ENCODE data around the gene LRRC59.
"Not testable (repeated sequence)": the region's sequence is repeated elsewhere in the genome, so short reads cannot be mapped to it uniquely, and the experiment has no call there.

Gene LRRC59

DNA sequence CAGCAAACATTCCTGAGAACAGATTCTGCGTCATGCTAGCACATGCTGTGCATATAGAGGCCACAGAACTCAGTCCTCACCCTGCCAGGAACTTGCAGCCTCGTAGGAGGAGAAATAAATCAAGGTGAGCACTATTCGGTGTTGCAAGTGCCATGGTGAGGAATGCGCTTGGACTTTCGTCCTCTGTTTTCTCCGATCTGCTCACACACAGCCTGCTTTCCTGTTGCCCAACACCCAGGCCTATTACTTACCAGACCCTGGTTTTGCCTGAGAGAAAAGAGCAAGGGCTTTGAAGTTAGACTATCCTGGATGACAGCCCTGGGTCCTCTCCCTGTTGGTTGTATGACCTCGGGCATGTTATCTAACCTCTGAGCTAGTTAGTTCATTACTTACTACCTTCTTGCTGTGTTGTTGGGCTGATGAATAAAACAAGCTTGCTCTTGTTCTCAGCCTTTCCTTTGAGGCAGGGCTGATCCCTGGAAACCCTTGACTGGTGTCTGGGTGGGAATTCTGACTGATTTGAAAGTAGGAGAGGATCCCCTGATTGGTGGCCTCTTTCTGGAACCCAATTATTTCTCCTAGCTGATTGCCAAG, 31.6 kb upstream of the LRRC59 start:
- Mint-ChIP-seq H3K4me1 (ENCODE audit: low read depth in 2 of 2) (peaks cover 17 to 22% of the 10 kb centered on the region in 2 donors), H3K4me3 (no peak overlapping the region), H3K27me3 (no peaks in the 10 kb centered on the region), H3K36me3 (ENCODE audit: insufficient read depth) (peaks cover 8% of the 10 kb centered on the region), H3K9me3 (no peaks in the 10 kb centered on the region), H3K27ac (peak overlapping the region in 1 of 2 donors; percentile 35)
- DNase-seq: no peak
- ATAC-seq (replicated peaks): no peak

DNA sequence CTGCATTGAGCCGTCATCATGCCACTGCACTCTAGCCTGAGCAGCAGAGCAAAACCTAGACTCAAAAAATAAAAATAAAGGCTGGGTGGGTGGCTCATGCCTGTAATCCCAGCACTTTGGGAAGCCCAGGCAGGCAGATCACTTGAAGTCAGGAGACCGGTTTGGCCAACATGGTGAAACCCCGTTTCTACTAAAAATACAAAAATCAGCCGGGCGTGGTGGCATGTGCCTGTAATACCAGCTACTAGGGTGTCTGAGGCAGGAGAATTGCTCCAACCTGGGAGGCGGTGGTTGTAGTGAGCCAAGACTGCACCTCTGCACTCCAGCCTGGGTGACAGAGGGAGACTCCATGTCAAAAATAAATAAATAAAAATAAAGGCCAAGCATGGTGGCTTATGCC, 30.8 kb upstream of the LRRC59 start:
- H3K9me3 Mint-ChIP-seq; ATAC-seq (replicated peaks); H3K4me3 Mint-ChIP-seq; H3K36me3 Mint-ChIP-seq (ENCODE audit: insufficient read depth); DNase-seq; H3K27me3 Mint-ChIP-seq: not testable (repeated sequence)
- H3K27ac Mint-ChIP-seq: peak overlapping the region in 1 of 2 donors; percentile 83
- H3K4me1 Mint-ChIP-seq (ENCODE audit: low read depth in 2 of 2): peaks cover 17 to 22% of the 10 kb centered on the region in 2 donors

DNA sequence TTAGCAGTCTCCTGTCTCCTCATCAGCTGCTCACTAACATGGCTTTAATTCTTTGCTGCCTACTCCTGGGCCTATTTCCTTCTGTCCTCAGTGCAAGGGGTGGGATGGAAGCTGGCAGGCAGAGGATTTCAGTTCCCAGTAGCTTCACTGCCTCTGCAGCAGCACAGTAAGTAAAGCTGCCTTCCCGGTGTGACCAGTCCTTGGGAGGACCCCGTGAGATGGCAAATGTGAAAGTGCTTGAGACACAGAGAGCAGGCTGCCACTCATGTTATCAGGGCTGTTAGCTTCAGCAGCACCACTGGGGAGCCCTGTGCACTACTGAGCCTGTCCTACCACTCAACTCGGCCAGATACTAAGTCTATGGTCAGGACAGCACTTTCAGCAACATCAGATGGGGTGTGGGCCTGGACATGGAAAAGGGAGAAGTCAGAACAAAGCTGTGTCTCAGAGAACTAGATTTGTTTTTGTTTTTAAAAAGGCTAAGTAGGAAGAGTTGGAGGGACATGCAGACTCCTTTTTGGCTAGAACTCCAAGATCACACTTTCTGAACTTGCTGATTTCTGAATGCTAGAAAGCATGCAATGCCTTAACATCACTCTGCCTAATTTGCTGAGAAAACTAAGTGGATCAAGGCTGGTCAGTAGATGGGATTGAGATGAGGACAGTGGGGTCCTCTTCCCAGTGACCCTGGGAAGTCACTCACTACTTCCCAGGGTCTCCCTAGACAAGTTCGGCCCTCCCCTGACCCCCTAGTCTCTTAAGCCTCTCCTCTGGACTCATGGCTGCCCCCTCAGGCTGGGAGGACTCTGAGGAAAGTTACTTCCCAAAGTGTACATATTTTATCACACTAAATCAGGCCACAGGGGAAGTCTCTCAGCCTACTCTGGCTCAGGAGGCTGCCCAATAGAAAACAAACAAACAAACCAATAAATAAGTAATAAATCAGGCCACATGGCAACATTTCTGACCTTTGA, 29.8 kb upstream of the LRRC59 start:
- peak overlapping the region; percentile 87 to 89 for H3K4me3 Mint-ChIP-seq
- H3K36me3 Mint-ChIP-seq (ENCODE audit: insufficient read depth): peaks cover 8% of the 10 kb centered on the region
- ATAC-seq (replicated peaks) (peak; percentile 36), DNase-seq (peak in 1 of 3 experiments; percentile 9)
- H3K9me3 Mint-ChIP-seq: no peaks in the 10 kb centered on the region
- no peaks in the 10 kb centered on the region for H3K27me3 Mint-ChIP-seq
- peak overlapping the region; percentile 83 to 89 for H3K27ac Mint-ChIP-seq
- peaks cover 17 to 22% of the 10 kb centered on the region in 2 donors for H3K4me1 Mint-ChIP-seq (ENCODE audit: low read depth in 2 of 2)

DNA sequence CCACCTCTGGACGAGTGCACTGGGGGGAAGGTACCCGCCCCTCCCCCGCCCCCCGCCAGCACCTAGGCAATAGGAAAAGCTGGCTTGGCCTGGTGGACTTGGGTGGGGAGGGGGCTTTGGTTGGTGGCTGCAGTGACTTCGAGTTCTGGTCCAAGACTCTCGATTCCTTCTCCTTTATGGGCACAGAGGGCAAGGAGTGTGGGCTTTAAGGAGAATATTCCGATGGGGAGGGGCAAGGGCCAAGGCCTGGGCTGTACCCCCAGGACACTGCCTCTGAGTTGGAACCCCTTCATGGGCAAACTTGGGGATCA, 29.1 kb upstream of the LRRC59 start:
- H3K36me3 Mint-ChIP-seq (ENCODE audit: insufficient read depth): peaks cover 11% of the 10 kb centered on the region
- H3K4me3 Mint-ChIP-seq: peak overlapping the region; percentile 87 to 89
- ATAC-seq (replicated peaks): no peak
- H3K27me3 Mint-ChIP-seq: no peaks in the 10 kb centered on the region
- no peaks in the 10 kb centered on the region for H3K9me3 Mint-ChIP-seq
- peak in 1 of 3 experiments; percentile 3 for DNase-seq
- peaks cover 19 to 27% of the 10 kb centered on the region in 2 donors for H3K4me1 Mint-ChIP-seq (ENCODE audit: low read depth in 2 of 2)
- H3K27ac Mint-ChIP-seq: peak overlapping the region; percentile 83 to 89

DNA sequence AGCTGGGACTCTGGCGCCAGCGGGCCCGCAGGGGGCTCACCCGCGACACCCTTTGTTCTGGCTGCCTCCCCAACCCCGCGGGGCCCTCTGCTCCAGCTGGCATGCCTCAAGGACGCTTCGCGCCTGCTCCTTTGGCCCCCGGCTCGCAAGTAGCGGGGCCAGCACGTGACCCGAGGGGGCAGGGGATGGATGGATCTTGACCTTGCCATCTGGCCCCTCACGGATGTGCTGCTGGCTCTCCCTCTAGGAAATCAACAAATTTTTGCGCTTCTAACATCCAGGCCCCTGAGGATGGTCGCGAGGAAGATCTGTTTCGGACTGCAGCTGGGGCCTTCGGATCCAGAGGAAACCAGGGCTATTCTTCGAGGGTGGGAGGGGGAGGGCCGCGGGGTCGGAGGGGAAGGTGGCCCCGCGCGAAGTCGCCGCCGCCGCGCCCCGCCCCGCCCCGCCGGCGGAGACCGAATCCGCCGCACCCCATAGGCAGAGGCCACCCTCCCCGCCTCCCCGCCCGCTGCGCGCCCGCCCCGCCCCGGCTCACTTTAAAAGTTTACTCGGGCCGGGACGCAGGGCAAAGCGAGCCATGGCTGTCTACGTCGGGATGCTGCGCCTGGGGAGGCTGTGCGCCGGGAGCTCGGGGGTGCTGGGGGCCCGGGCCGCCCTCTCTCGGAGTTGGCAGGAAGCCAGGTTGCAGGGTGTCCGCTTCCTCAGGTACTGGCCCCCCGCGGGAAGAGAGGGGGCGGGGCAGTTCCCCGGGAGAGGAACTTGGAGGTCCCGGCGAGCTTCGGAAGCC, 28.6 kb upstream of the LRRC59 start, which contains the start of gene ACSF2:
Gene ACSF2, plus strand, starts transcription at position 537 of the 790 bp plus-strand sequence. Its CDS starts 44 bp downstream, at position 581.
- H3K27me3 Mint-ChIP-seq: no peaks in the 10 kb centered on the region
- ATAC-seq (replicated peaks): peak; percentile 89
- peak within 1 kb of the TSS; percentile 87 to 89 for H3K4me3 Mint-ChIP-seq
- H3K4me1 Mint-ChIP-seq (ENCODE audit: low read depth in 2 of 2): peaks cover 19 to 31% of the 10 kb centered on the region in 2 donors
- H3K36me3 Mint-ChIP-seq (ENCODE audit: insufficient read depth): peaks cover 11% of the 10 kb centered on the region
- peak within 1 kb of the TSS; percentile 83 to 90 for H3K27ac Mint-ChIP-seq
- DNase-seq: peak; percentile 52 to 64 (median 59)
- H3K9me3 Mint-ChIP-seq: no peaks in the 10 kb centered on the region

DNA sequence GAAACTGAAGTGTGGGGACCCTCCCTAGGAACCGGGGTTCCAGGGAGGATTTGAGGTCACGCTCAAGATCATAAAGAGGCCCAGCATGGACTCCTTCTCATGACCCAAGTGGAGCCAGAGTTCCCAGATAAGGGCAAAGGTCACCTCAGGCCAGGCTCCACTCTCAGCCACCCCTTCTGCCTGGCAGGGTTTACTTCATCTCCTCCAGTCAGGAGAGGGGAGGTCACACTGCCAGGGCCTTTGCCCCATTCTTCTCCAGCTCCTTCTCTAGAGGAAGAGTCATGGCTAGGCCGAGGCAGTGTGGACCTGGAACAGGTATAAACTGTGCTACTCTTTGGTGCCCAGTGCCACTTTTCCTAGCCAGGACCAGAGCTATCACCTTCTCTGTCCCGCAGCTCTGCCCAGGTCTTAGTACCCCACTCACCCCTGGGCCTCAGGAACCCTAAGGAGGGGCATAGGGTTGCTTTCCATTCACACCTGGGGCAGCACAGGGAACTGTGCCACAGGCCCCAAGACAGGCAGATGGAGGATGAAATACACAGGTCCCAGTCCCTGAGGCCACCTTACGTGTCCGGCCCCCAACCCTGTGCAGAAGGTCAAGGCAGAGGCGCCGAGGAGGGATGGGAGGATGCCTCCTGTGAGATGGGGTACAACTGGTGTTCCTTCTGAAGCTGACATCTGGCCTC, 27.8 kb upstream of the LRRC59 start:
- DNase-seq: no peak
- H3K9me3 Mint-ChIP-seq: no peaks in the 10 kb centered on the region
- H3K36me3 Mint-ChIP-seq (ENCODE audit: insufficient read depth): peaks cover 11% of the 10 kb centered on the region
- no peaks in the 10 kb centered on the region for H3K27me3 Mint-ChIP-seq
- no peak for ATAC-seq (replicated peaks)
- H3K27ac Mint-ChIP-seq: peak overlapping the region; percentile 49 to 90
- peak overlapping the region; percentile 87 to 89 for H3K4me3 Mint-ChIP-seq
- H3K4me1 Mint-ChIP-seq (ENCODE audit: low read depth in 2 of 2): peaks cover 19 to 30% of the 10 kb centered on the region in 2 donors

DNA sequence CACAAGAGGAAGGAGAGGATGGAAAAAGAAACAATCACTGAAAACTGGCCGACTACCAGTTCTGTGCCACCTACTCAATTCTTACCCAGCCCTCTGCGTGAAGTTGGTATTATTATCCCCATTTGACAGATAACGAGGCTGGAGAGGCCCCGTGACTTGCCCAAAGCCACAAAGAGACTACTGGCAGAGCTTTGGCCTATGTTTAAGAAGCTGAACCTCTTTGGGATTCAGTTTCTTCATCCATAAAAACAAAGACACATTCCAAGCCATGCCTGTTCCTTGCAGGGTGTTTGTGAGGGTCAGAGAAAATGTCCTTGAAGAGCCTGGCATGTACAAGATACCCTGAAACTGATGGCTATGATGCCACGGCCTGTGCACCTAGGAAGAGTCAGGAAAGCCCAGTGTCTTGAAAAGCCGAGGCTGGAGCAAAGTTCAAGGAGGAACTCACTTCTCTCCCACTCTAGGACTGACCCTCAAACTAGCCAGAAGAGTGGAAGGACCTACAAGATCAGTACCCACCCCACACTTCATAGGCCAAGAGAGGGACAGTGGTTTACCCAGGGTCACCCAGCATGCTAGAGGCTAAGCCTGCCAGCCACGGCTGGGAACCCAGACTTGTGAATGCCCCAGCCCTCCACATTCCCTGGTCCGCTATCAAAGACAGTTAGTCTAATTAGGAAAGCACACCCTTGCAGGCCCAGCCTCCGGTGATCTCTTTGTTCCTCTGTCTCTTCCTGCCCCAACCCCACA, 27.1 kb upstream of the LRRC59 start:
- ATAC-seq (replicated peaks): no peak
- Mint-ChIP-seq H3K27me3 (no peaks in the 10 kb centered on the region), H3K36me3 (ENCODE audit: insufficient read depth) (peaks cover 11% of the 10 kb centered on the region), H3K4me1 (ENCODE audit: low read depth in 2 of 2) (peaks cover 17 to 25% of the 10 kb centered on the region in 2 donors), H3K9me3 (no peaks in the 10 kb centered on the region), H3K4me3 (peak overlapping the region in 1 of 2 donors; percentile 89), H3K27ac (no peak overlapping the region)
- no peak for DNase-seq

DNA sequence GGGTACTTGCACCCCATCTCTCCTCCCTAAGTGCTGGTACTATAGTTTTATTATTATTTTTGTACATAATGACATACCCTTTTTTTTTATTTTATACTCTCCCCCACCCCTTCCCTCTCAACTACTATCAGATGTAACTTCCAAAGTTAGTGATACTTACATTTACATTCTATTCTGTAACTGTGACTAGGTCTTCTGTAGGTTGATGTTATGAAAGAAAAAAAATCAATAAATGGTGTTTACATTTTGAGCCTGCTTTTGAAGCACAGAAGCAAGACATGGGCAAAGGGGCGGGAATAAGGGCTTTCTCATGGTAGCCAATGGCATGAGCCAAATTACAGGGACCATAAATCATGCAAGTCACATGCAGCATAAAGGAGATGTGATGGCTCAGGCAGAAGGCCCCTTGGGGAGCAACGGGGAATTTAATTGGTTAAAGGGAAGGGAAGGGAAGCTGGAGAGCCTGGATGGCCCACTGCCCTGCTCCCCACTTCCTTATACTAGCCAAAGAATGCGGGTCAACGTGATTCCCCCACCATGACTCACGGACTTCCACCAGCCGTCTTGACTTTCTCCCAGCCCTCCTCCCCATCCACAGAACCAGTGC, 26.3 kb upstream of the LRRC59 start:
- Mint-ChIP-seq H3K4me3 (peak overlapping the region in 1 of 2 donors; percentile 22), H3K4me1 (ENCODE audit: low read depth in 2 of 2) (peaks cover 17 to 25% of the 10 kb centered on the region in 2 donors), H3K27ac (peak overlapping the region in 1 of 2 donors; percentile 29), H3K9me3 (peaks cover 1 to 6% of the 10 kb centered on the region in 2 donors), H3K36me3 (ENCODE audit: insufficient read depth) (peaks cover 11% of the 10 kb centered on the region), H3K27me3 (no peaks in the 10 kb centered on the region)
- no peak for ATAC-seq (replicated peaks)
- no peak for DNase-seq

DNA sequence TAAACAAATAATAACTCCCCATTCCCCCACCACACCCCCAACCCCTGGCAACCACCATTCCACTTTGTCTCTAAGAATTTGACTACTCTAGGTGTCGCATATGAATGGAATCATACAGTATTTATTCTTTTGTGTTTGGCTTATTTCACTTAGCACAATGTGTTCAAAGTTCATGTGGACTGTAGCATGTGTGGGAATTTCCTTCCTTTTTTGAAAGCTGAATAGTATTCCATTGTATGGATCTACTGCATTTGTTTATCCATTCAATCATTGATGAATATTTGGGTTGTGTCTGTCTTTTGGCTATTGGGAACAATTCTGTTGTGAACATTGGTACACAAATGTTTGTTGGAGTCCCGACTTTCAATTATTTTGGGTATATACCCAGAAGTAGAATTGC, 25.4 kb upstream of the LRRC59 start:
- ATAC-seq (replicated peaks): no peak
- Mint-ChIP-seq H3K4me1 (ENCODE audit: low read depth in 2 of 2) (peaks cover 17 to 25% of the 10 kb centered on the region in 2 donors), H3K27me3 (no peaks in the 10 kb centered on the region), H3K36me3 (ENCODE audit: insufficient read depth) (peaks cover 11% of the 10 kb centered on the region), H3K4me3 (peak overlapping the region in 1 of 2 donors; percentile 31), H3K27ac (no peak overlapping the region), H3K9me3 (peaks cover 1 to 7% of the 10 kb centered on the region in 2 donors)
- DNase-seq: no peak

DNA sequence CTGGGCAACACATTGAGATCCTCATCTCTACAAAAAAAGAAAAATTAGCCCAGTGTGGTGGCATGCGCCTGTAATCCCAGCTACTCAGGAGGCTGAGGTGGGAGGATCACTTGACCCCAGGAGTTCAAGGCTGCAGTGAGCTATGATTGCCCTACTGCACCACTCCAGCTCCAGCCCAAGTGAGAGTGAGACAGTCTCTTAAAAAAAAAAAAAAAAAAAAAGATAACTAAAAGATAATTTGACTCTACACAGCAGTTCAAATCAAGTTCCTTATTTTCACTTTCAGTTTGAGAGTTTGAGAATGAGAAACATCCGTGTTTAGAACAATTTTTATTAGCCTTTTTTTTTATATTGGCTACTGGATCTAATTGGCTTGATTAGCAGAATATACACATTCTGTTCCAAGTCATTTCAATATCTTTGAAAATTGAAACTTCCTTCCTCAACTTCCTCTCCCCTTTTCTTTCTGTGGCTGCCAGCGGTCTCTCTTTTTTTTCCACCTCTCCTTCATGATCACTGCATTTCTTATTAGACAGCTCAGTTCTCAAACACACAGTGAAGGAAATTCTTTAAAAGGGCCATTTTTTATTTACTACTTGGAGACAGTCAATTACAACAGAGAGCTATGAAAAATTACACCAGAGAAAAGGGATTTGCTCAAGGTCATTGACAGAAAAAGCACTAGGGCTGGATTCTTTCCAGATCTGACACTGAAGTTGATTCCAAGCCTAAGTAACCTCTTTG, 24.2 kb upstream of the LRRC59 start:
- H3K9me3 Mint-ChIP-seq: peaks cover 1 to 7% of the 10 kb centered on the region in 2 donors
- ATAC-seq (replicated peaks): peak; percentile 21
- peak overlapping the region; percentile 74 to 96 for H3K27ac Mint-ChIP-seq
- no peaks in the 10 kb centered on the region for H3K27me3 Mint-ChIP-seq
- H3K4me3 Mint-ChIP-seq: peak overlapping the region; percentile 53 to 76
- peaks cover 6 to 16% of the 10 kb centered on the region in 2 donors for H3K4me1 Mint-ChIP-seq (ENCODE audit: low read depth in 2 of 2)
- peaks cover 4% of the 10 kb centered on the region for H3K36me3 Mint-ChIP-seq (ENCODE audit: insufficient read depth)
- DNase-seq: no peak

DNA sequence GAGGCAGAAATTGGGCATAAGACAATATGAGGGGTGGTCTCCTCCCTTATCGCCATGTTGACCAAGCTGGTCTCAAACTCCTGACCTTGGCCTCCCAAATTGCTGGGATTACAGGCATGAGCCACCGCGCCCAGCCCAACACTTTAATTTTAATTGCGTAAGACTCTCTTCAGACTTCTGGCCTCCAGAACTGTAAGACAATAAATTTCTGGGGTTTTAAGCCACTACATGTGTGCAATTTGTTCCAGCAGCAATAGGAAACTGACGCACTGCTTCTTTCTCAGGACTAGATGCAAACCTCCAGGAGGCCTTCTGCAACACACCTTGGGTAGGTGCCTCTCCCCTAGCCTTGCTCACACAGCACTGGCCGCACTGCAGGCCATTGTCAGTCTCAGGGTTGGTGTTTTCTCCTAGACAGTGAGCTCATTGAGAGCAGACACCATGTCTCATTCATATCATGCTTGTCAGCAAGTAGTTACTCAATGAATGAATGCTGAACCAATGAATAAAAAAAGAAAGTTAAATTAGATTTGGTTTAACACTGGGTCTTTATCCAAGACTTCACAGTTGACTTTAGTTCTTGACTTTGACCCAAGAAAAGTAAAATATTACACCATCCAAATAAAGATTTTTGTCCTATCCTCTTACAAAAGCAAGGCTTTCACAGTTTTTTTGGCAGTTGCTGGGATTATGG, 23.2 kb upstream of the LRRC59 start:
- H3K27me3 Mint-ChIP-seq: no peaks in the 10 kb centered on the region

More for the DNA sequence above, 23.2 kb upstream of the LRRC59 start:
- peak overlapping the region; percentile 53 to 76 for H3K4me3 Mint-ChIP-seq
- peak overlapping the region in 1 of 2 donors; percentile 74 for H3K27ac Mint-ChIP-seq
- peaks cover 4% of the 10 kb centered on the region for H3K36me3 Mint-ChIP-seq (ENCODE audit: insufficient read depth)
- H3K4me1 Mint-ChIP-seq (ENCODE audit: low read depth in 2 of 2): peaks cover 3 to 13% of the 10 kb centered on the region in 2 donors
- peaks cover 1 to 7% of the 10 kb centered on the region in 2 donors for H3K9me3 Mint-ChIP-seq
- ATAC-seq (replicated peaks) (no peak), DNase-seq (no peak)
